ENCODE results near the gene TFPI2.

The TFPI2 gene

GRCh38 chr7:93856323-93856722 is 34.2 kb downstream of the TFPI2 start:
- Histone ChIP-seq H3K4me1 (ENCODE audit: control insufficient read depth, insufficient read depth, low read length) (no peaks in the 10 kb centered on the region), H3K9me3 (ENCODE audit: control insufficient read depth, insufficient read depth, low read depth, low read length) (no peaks in the 10 kb centered on the region), H3K36me3 (ENCODE audit: control insufficient read depth in 2 of 2, insufficient read depth in 1 of 2, low read length in 2 of 2) (no peaks in the 10 kb centered on the region), H3K4me3 (ENCODE audit: low read depth, low read length) (no peak overlapping the region), H3K27ac (ENCODE audit: extremely low read depth, low read depth, low read length) (no peak overlapping the region)
- TF ChIP-seq ZNF157 (tag by site-specific recombination; IDR thresholded peaks at IDR 0.05) (no peak), RBAK (tag by site-specific recombination; IDR thresholded peaks at IDR 0.05) (no peak), SP3 (tag by site-specific recombination; IDR thresholded peaks at IDR 0.05) (no peak), TRIM28 (IDR thresholded peaks at IDR 0.05; ENCODE audit: borderline replicate concordance, low read length) (no peak)
- ChIA-PET POLR2A (no interaction called here), CTCF (no interaction called here)

GRCh38 chr7:93855797-93856196 is 34.8 kb downstream of the TFPI2 start:
- POLR2A ChIA-PET: no interaction called here
- Histone ChIP-seq H3K4me3 (ENCODE audit: low read depth, low read length) (no peak overlapping the region), H3K36me3 (ENCODE audit: control insufficient read depth in 2 of 2, insufficient read depth in 1 of 2, low read length in 2 of 2) (no peaks in the 10 kb centered on the region), H3K9me3 (ENCODE audit: control insufficient read depth, insufficient read depth, low read depth, low read length) (no peaks in the 10 kb centered on the region), H3K27ac (ENCODE audit: extremely low read depth, low read depth, low read length) (no peak overlapping the region), H3K4me1 (ENCODE audit: control insufficient read depth, insufficient read depth, low read length) (no peaks in the 10 kb centered on the region)
- CTCF ChIA-PET: no interaction called here
- TF ChIP-seq ZNF707 (tag by site-specific recombination; IDR thresholded peaks at IDR 0.05) (no peak), ZNF138 (tag by site-specific recombination; IDR thresholded peaks at IDR 0.05; ENCODE audit: borderline replicate concordance) (no peak), ZNF23 (tag by site-specific recombination; IDR thresholded peaks at IDR 0.05; ENCODE audit: borderline replicate concordance) (no peak), ZNF701 (tag by site-specific recombination; IDR thresholded peaks at IDR 0.05) (no peak), ZNF350 (tag by site-specific recombination; IDR thresholded peaks at IDR 0.05) (no peak), ZFP41 (tag by site-specific recombination; IDR thresholded peaks at IDR 0.05; ENCODE audit: borderline replicate concordance) (no peak), ZNF366 (tag by site-specific recombination; conservative IDR thresholded peaks at IDR 0.05) (no peak), ZNF747 (tag by site-specific recombination; IDR thresholded peaks at IDR 0.05) (no peak), EGR2 (tag by site-specific recombination; IDR thresholded peaks at IDR 0.05; ENCODE audit: low read depth) (no peak), ZNF658 (tag by site-specific recombination; IDR thresholded peaks at IDR 0.05) (no peak)

GRCh38 chr7:93854480-93854879 is 36.1 kb downstream of the TFPI2 start:
- Histone ChIP-seq H3K9me3 (ENCODE audit: control insufficient read depth, insufficient read depth, low read depth, low read length) (no peaks in the 10 kb centered on the region), H3K4me3 (ENCODE audit: low read depth, low read length) (no peak overlapping the region), H3K27ac (ENCODE audit: extremely low read depth, low read depth, low read length) (no peak overlapping the region), H3K36me3 (ENCODE audit: control insufficient read depth in 2 of 2, insufficient read depth in 1 of 2, low read length in 2 of 2) (no peaks in the 10 kb centered on the region), H3K4me1 (ENCODE audit: control insufficient read depth, insufficient read depth, low read length) (no peaks in the 10 kb centered on the region)
- CTCF ChIA-PET: interaction anchor here (0.6 to 0.7 kb wide), 3 partner anchors 17 to 1891 kb away, joined by 3 to 4 read pairs (median 4); no protein-coding TSS in a partner anchor
- POLR2A ChIA-PET: no interaction called here
- TF ChIP-seq ZNF785 (tag by site-specific recombination; IDR thresholded peaks at IDR 0.05) (no peak), PRDM1 (tag by site-specific recombination; IDR thresholded peaks at IDR 0.05) (no peak), BCL11B (tag by site-specific recombination; IDR thresholded peaks at IDR 0.05; ENCODE audit: low read depth) (no peak), ZBTB1 (tag by site-specific recombination; IDR thresholded peaks at IDR 0.05) (no peak), HOXA7 (CRISPR knock-in tag; IDR thresholded peaks at IDR 0.05; ENCODE audit: borderline replicate concordance) (no peak), ZNF624 (tag by site-specific recombination; IDR thresholded peaks at IDR 0.05) (no peak), ZNF707 (tag by site-specific recombination; IDR thresholded peaks at IDR 0.05) (no peak), SALL2 (tag by site-specific recombination; IDR thresholded peaks at IDR 0.05; ENCODE audit: borderline replicate concordance) (no peak), TSHZ1 (tag by site-specific recombination; IDR thresholded peaks at IDR 0.05; ENCODE audit: borderline replicate concordance) (no peak), PATZ1 (tag by site-specific recombination; IDR thresholded peaks at IDR 0.05) (no peak), ZSCAN5A (tag by site-specific recombination; IDR thresholded peaks at IDR 0.05) (no peak)

Measured in HEK293 (cell line).